HG03558 (cell line): Measurements from ENCODE around the gene CETP.

ENCODE experiments used
- ATAC-seq: cut with Tn5 transposase; IDR thresholded peaks from one replicate; pipeline ENCODE4 v1.9.1; 2021; ENCODE audit warnings: moderate number of reproducible peaks; ENCODE audit not compliant: unreplicated experiment; ENCODE audit errors: extremely low read depth

The CETP gene

GRCh38 chr16:57013229-57013628 is 51.5 kb downstream of the CETP start:
- no peak for ATAC-seq

DNA sequence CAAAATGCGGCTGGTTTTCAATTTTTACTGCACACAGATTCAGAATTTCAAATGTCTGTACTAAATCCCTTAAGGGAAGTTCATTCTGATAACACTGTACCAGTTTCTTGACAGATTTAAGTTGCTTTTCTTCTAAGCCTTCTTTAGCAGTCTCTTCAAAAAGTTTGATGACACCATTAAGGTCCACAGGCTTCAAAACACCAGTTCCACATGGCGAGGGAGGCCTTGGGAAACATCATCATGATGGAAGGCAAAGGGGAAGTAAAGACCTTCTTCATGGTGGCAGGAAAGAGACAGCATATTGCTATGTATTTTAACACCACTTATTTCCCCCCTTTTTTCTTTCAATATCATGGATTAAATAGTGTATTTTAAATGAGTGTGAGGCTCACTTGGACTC is 52.2 kb downstream of the CETP start:
- no peak for ATAC-seq

- ATAC-seq: no peak
Measured at GRCh38 chr16:57016301-57016700, 54.6 kb downstream of the CETP start.

DNA sequence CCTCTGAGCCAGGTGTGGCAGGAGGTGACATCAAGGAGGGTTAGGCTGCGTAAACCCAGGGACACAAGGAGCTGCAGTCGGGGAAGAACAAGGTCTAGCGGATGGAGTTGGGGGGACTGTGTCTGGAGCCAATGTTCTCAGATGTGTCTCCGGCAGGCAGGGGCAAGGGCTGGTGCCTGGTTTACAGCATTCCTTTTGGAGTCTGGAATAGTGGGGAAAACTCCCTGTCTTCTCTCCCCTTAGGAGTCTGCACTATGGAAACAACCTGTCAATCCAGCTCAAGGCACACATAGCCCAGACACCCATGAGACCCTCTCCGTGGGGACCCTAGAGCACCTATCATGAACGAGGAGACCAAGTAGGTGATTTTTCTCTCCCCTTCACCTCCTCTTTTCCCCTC is 55.1 kb downstream of the CETP start:
- no peak for ATAC-seq

DNA sequence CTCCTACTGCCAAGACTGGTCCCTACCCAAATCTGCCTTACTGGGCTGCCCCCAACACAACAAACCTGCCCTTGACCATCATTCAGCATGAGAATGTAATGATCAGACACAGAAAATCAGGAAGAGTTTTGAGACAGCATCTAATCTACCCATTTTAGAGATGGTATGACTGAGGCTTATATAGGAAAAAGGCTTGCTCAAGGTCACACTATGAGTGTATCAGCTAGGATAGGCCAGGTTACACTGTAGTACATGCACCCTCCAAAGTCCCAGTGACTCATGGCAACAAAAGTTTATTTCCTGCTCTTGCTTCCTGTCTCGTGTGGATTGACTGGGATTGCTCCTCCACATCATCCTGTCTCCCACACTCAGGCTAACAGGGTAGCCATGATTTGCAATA is 55.5 kb downstream of the CETP start:
- ATAC-seq: no peak

DNA sequence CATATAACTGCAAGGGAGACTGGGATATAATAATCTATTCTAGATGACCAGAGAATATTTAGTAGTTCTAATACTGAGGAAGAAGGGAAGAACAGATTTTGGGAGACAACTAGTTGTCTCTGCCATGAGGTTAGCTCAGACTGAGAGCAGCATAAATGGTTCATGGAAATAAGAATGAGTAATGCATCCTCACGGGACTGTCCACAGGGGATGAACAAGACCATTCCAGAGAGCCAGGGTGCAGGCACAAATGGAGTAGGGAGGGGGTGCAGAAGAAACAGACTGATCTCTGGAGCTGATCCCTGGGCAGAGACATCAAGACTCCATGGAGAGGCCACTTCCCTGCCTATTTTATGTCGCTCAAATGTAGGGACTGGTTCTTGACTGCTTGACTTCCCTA is 58.0 kb downstream of the CETP start:
- ATAC-seq: no peak

DNA sequence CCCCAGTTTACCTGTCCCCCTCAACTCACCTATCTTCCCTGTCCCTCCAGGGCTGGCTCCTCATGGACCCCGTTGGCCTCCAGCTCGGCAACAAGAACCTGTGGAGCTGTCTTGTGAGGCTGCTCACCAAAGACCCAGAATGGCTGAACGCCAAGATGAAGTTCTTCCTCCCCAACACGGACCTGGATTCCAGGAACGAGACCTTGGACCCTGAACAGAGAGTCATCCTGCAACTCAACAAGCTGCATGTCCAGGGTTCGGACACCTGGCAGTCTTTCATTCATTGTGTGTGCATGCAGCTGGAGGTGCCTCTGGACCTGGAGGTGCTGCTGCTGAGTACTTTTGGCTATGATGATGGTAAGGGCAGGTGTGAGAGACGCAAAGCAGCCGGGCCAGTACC is 58.9 kb downstream of the CETP start:
- ATAC-seq: no peak

- ATAC-seq: no peak
Measured at GRCh38 chr16:57021757-57022156, 60.0 kb downstream of the CETP start.

- ATAC-seq: no peak
Measured at GRCh38 chr16:57022445-57022844, 60.7 kb downstream of the CETP start.

DNA sequence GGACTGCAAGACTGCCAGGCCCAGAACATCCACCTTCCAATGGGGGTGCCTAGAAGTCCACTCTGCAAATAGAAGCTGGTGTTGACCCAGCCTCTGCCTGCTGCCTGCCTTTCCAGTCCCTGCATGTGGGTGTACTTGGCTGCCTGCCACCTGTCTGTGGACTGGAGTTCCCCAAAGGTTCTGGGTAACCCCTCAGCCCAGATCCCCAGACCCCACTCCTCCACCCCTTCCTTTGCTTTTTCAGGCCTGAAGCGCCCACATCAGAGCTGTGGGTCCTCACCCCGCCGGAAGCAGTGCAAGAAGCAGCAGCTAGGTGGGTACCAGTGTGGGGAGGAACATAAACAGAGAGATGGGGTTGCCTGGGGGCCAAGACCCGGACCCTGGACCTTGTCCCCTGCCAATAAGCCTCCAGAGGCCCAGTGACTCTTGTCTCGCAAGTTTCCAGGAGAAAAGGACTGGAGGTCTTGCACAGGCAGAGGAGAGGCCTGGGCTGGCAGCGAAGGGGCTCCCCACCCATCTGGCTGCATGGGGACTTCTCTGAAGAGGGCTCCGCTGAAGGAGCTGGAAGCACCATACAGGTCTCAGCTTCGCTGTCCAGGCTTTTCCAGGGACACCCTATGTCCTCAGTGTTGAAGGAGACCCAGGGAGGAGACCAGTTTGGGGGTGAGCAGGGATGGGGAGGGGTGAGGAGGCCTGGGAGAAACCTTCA is 61.9 kb downstream of the CETP start:
- no peak for ATAC-seq

DNA sequence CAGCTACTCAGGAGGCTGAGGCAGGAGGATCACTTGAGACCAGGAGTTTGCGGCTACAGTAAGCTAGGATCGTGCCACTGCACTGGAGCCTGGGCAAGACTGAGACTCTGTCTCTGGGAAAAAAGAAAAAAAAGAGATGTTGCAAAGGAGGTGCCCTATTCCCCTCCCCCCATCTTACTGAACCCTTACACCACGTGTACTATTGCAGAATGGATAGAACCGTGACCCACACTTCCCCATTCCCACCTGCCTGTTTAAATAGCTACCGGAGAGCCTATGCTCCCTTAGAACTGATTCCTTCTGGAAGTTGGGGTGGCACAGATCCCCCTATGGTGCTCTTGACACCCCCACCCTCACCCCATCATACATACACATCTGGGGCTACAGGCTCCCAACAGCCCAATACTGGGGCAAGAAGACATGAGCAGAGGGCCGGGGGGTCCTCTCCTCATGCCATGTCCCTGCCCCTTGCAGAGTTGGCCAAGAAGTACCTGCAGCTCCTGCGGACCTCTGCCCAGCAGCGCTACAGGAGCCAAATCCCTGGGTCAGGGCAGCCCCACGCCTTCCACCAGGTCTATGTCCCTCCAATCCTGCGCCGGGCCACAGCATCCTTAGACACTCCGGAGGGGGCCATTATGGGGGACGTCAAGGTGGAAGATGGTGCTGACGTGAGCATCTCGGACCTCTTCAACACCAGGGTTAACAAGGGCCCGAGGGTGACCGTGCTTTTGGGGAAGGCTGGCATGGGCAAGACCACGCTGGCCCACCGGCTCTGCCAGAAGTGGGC is 63.3 kb downstream of the CETP start:
- ATAC-seq: no peak

GRCh38 chr16:57025941-57026777 is 64.4 kb downstream of the CETP start:
- ATAC-seq: no peak

DNA sequence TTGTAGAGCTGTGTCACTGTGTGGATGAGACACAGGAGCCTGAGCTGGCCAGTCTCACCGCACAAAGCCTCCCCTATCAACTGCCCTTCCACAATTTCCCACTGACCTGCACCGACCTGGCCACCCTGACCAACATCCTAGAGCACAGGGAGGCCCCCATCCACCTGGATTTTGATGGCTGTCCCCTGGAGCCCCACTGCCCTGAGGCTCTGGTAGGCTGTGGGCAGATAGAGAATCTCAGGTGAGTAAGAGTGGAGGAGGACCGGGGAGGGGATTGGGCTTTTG is 65.0 kb downstream of the CETP start:
- no peak for ATAC-seq

- ATAC-seq: no peak
Measured at GRCh38 chr16:57027067-57027466, 65.3 kb downstream of the CETP start.

DNA sequence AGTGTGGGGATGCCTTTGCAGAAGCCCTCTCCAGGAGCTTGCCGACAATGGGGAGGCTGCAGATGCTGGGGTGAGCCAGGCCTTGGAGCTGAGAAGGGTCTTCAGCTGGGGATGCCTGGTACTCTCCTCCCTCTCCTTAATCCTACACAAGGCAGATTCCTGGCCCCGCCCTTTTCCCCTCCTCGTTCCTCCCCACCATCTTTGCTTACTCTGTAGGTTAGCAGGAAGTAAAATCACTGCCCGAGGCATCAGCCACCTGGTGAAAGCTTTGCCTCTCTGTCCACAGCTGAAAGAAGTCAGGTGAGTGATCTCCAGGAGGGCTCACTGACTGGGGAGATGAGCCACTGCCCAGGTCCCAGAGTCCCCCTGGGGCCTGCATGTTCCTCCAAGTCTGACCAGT is 66.3 kb downstream of the CETP start:
- ATAC-seq: no peak

DNA sequence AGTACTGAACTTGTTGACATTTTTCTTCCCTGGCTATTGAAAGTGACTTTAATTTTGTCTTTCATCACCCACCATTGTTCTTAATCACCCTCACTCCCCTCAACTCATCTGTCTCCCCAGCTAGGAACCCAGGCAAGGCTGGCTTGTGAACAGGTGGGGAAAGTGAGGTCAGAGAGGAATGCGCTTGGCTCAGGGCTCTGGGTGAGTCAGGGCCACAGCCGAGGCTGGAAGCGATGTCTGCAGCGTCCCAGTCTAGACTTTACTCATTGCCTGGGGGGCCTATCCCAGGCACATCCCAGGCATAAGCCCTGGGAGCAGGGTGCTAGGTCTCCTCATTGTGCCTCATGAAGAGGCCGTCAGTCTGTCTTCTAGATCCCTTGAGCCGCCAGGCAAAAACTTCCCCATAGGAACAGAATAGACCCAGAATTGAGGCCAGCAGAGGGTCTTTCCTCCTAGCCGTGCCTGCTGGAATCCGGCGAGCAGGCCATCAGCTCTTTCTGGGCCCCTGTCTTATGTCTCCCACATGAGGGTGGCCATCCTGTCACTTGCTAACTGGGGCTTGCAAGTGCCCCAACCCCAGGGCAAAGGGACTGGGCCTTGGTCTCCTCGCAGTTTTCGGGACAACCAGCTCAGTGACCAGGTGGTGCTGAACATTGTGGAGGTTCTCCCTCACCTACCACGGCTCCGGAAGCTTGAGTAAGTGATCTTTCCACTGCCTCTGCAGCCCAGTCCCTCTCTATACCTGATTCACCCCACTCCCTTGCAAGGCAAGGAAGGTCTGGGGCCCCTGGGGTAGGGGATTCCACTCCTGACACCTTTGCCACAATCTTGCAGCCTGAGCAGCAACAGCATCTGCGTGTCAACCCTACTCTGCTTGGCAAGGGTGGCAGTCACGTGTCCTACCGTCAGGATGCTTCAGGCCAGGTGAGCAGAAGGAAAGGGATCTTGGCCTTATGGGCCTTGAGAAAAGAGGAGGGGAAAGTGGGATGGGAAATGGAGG is 67.7 kb downstream of the CETP start:
- no peak for ATAC-seq

DNA sequence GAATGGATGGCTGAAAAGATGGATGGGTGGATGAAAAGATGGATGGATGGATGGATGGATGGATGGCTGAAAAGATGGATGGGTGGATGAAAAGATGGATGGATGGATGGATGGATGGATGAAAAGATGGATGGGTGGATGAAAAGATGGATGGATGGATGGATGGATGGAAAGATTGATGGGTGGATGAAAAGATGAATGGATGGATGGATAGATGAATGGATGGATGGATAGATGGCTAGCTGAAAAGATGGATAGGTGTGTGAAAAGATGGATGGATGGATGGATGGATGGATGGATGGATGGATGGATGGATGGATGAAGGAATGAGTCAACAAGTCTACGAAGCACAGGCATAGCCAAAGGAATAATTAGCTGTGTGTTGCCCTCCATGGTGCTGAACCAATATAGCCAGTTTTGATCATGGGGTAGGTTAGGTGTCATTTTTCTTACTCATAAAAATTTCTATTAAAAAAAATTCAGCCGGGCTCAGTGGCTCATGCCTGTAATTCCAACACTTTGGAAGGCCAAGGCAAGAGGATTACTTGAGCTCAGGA is 68.7 kb downstream of the CETP start:
- ATAC-seq: no peak

GRCh38 chr16:57031156-57031555 is 69.4 kb downstream of the CETP start:
- no peak for ATAC-seq

DNA sequence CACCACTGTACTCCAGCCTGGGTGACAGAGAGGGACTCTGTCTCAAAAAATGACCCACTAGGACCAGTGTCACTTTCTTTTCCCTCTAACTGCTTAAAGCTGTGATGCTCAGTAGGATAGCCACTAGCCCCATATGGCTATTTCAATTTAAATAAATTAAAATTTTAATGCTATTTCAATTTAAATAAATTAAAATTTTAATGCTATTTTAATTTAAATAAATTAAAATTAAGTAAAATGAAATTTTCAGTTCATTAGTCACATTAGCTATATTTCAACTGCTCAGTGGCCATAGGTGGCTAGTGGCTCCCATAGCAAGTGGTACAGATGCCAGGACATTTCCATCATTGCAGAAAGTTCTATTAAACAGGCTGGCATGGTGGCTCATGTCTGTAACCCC is 70.6 kb downstream of the CETP start:
- ATAC-seq: no peak

DNA sequence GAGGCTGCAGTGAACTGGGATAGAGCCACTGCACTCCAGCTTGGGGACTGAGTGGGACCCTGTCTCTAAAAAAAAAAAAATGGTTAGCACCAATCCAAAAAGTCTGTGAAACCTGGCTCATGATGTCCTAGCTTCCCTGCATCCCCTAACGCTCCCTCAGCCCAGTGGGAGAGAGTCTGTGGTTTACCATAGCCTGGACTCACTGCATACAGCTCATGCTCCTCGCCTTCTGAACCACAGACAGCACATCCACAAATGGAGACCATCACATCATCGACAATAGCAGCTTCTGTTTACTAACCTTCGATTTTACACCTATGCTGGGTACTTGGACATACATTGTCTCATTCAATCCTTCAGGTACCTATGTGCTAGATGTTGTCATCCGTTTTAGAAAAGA is 71.2 kb downstream of the CETP start:
- ATAC-seq: no peak
